ENCODE measurements around the gene SPTBN1.

Gene SPTBN1

DNA sequence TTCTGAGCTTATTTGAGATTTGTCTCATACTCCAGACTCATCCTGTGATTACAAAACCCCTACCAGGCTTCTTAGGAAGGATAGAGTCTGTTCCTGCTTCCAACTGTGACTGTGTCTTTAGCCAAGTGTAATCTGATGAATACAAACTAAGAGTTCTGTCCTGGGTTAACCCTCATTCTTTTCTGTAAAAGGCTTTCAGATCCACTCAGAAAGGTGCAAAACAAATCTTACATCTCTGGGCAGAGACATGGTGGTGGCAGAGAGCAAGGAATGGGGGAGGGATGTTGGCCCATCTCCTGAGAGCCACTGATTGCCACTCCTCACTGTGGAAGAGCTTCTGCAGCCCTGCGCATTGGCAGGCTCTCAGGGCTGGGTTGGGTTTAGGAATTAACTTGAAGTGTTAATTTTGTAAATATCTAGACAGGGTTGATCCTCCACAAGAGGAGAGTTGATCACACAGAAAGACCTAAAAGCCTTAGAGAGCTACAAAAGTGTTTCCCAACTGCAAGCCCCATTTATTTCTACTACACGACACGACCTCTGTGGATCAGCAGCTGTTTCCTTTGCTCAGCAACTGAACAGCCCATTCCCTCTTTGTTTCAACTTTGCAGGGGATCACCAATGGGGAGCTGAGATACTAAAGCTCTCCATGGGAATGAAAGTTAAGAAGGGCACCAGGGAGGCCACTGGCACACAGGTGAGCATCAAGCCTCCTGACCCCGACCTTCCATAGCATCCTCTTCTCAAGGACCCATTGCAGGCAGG lies 23.7 kb upstream of the SPTBN1 start:
- TF ChIP-seq ZC3H10 (CRISPR knock-in tag; IDR thresholded peaks at IDR 0.05) (no peak), GLIS3 (CRISPR knock-in tag; IDR thresholded peaks at IDR 0.05) (no peak), ZNF565 (CRISPR knock-in tag; conservative IDR thresholded peaks at IDR 0.05; ENCODE audit: low read depth) (no peak), BACH2 (CRISPR knock-in tag; IDR thresholded peaks at IDR 0.05; ENCODE audit: borderline replicate concordance) (no peak), RARB (CRISPR knock-in tag; IDR thresholded peaks at IDR 0.05) (no peak), CSDC2 (CRISPR knock-in tag; IDR thresholded peaks at IDR 0.05) (no peak), SNAI2 (CRISPR knock-in tag; IDR thresholded peaks at IDR 0.05) (no peak)
- TF ChIP-seq, protein P1, sequence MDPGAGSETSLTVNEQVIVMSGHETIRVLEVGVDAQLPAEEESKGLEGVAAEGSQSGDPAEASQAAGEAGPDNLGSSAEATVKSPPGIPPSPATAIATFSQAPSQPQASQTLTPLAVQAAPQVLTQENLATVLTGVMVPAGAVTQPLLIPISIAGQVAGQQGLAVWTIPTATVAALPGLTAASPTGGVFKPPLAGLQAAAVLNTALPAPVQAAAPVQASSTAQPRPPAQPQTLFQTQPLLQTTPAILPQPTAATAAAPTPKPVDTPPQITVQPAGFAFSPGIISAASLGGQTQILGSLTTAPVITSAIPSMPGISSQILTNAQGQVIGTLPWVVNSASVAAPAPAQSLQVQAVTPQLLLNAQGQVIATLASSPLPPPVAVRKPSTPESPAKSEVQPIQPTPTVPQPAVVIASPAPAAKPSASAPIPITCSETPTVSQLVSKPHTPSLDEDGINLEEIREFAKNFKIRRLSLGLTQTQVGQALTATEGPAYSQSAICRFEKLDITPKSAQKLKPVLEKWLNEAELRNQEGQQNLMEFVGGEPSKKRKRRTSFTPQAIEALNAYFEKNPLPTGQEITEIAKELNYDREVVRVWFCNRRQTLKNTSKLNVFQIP (CRISPR knock-in tag; IDR thresholded peaks at IDR 0.05; ENCODE audit: borderline replicate concordance, low read depth) = no peak
- TF ChIP-seq, protein P2, sequence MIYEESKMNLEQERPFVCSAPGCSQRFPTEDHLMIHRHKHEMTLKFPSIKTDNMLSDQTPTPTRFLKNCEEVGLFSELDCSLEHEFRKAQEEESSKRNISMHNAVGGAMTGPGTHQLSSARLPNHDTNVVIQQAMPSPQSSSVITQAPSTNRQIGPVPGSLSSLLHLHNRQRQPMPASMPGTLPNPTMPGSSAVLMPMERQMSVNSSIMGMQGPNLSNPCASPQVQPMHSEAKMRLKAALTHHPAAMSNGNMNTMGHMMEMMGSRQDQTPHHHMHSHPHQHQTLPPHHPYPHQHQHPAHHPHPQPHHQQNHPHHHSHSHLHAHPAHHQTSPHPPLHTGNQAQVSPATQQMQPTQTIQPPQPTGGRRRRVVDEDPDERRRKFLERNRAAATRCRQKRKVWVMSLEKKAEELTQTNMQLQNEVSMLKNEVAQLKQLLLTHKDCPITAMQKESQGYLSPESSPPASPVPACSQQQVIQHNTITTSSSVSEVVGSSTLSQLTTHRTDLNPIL (CRISPR knock-in tag; IDR thresholded peaks at IDR 0.05; ENCODE audit: low read depth) = no peak
- TF ChIP-seq, protein P3, sequence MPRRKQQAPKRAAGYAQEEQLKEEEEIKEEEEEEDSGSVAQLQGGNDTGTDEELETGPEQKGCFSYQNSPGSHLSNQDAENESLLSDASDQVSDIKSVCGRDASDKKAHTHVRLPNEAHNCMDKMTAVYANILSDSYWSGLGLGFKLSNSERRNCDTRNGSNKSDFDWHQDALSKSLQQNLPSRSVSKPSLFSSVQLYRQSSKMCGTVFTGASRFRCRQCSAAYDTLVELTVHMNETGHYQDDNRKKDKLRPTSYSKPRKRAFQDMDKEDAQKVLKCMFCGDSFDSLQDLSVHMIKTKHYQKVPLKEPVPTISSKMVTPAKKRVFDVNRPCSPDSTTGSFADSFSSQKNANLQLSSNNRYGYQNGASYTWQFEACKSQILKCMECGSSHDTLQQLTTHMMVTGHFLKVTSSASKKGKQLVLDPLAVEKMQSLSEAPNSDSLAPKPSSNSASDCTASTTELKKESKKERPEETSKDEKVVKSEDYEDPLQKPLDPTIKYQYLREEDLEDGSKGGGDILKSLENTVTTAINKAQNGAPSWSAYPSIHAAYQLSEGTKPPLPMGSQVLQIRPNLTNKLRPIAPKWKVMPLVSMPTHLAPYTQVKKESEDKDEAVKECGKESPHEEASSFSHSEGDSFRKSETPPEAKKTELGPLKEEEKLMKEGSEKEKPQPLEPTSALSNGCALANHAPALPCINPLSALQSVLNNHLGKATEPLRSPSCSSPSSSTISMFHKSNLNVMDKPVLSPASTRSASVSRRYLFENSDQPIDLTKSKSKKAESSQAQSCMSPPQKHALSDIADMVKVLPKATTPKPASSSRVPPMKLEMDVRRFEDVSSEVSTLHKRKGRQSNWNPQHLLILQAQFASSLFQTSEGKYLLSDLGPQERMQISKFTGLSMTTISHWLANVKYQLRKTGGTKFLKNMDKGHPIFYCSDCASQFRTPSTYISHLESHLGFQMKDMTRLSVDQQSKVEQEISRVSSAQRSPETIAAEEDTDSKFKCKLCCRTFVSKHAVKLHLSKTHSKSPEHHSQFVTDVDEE (CRISPR knock-in tag; IDR thresholded peaks at IDR 0.05) = no peak
- ATAC-seq = no peak

DNA sequence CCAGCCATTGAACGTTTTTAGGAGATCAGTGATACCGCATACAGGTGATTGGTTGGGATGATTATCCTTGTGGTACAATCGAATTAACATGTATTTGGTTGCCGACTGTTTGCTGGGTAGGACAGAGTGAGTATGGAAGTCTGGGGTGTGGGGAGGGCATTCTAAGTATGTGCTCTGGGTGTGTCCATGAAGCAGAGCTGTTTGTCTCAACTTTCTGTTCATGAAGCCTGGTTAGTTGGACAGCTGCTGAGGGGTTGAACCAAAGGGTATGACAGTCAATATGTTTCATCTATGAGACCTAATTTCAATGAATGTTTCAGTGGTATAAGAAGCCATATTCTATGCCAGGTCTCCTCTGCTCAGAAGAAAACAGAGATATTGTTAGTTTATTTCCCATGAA lies 21.9 kb upstream of the SPTBN1 start:
- TF ChIP-seq ZC3H10 (CRISPR knock-in tag; IDR thresholded peaks at IDR 0.05) (no peak), ZNF565 (CRISPR knock-in tag; conservative IDR thresholded peaks at IDR 0.05; ENCODE audit: low read depth) (no peak), SNAI2 (CRISPR knock-in tag; IDR thresholded peaks at IDR 0.05) (no peak), TOX (CRISPR knock-in tag; IDR thresholded peaks at IDR 0.05; ENCODE audit: borderline replicate concordance) (no peak), CSDC2 (CRISPR knock-in tag; IDR thresholded peaks at IDR 0.05) (no peak), ISL1 (CRISPR knock-in tag; IDR thresholded peaks at IDR 0.05) (no peak), ARNTL (CRISPR knock-in tag; IDR thresholded peaks at IDR 0.05; ENCODE audit: borderline replicate concordance, low read depth) (no peak), ZNF8 (CRISPR knock-in tag; IDR thresholded peaks at IDR 0.05) (no peak), PPARA (CRISPR knock-in tag; IDR thresholded peaks at IDR 0.05; ENCODE audit: borderline replicate concordance) (no peak), TCF4 (CRISPR knock-in tag; IDR thresholded peaks at IDR 0.05; ENCODE audit: borderline replicate concordance) (no peak), ZNF70 (CRISPR knock-in tag; IDR thresholded peaks at IDR 0.05) (no peak), GLIS3 (CRISPR knock-in tag; IDR thresholded peaks at IDR 0.05) (no peak), ESRRG (CRISPR knock-in tag; IDR thresholded peaks at IDR 0.05) (no peak), ZFP3 (CRISPR knock-in tag; IDR thresholded peaks at IDR 0.05) (no peak), ZFP30 (CRISPR knock-in tag; IDR thresholded peaks at IDR 0.05) (no peak), OSR1 (CRISPR knock-in tag; IDR thresholded peaks at IDR 0.05) (no peak)
- TF ChIP-seq, protein P4, sequence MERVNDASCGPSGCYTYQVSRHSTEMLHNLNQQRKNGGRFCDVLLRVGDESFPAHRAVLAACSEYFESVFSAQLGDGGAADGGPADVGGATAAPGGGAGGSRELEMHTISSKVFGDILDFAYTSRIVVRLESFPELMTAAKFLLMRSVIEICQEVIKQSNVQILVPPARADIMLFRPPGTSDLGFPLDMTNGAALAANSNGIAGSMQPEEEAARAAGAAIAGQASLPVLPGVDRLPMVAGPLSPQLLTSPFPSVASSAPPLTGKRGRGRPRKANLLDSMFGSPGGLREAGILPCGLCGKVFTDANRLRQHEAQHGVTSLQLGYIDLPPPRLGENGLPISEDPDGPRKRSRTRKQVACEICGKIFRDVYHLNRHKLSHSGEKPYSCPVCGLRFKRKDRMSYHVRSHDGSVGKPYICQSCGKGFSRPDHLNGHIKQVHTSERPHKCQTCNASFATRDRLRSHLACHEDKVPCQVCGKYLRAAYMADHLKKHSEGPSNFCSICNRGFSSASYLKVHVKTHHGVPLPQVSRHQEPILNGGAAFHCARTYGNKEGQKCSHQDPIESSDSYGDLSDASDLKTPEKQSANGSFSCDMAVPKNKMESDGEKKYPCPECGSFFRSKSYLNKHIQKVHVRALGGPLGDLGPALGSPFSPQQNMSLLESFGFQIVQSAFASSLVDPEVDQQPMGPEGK (CRISPR knock-in tag; IDR thresholded peaks at IDR 0.05; ENCODE audit: borderline replicate concordance) = no peak
- TF ChIP-seq, protein P5, sequence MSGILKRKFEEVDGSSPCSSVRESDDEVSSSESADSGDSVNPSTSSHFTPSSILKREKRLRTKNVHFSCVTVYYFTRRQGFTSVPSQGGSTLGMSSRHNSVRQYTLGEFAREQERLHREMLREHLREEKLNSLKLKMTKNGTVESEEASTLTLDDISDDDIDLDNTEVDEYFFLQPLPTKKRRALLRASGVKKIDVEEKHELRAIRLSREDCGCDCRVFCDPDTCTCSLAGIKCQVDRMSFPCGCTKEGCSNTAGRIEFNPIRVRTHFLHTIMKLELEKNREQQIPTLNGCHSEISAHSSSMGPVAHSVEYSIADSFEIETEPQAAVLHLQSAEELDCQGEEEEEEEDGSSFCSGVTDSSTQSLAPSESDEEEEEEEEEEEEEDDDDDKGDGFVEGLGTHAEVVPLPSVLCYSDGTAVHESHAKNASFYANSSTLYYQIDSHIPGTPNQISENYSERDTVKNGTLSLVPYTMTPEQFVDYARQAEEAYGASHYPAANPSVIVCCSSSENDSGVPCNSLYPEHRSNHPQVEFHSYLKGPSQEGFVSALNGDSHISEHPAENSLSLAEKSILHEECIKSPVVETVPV (CRISPR knock-in tag; IDR thresholded peaks at IDR 0.05) = no peak
- TF ChIP-seq, protein P3 (CRISPR knock-in tag; IDR thresholded peaks at IDR 0.05) = no peak
- TF ChIP-seq, protein P1 (CRISPR knock-in tag; IDR thresholded peaks at IDR 0.05; ENCODE audit: borderline replicate concordance, low read depth) = no peak
- ATAC-seq = no peak
